HG02759 (cell line): ENCODE data around the gene ZNF701.
"Not testable (repeated sequence)": the region's sequence is repeated elsewhere in the genome, so short reads cannot be mapped to it uniquely, and the experiment has no call there.

Experiments
- ATAC-seq: cut with Tn5 transposase; IDR thresholded peaks from one replicate; pipeline ENCODE4 v1.9.1; 2021; ENCODE audit warnings: mild to moderate bottlenecking, moderate library complexity; ENCODE audit not compliant: unreplicated experiment

ZNF701 gene

DNA sequence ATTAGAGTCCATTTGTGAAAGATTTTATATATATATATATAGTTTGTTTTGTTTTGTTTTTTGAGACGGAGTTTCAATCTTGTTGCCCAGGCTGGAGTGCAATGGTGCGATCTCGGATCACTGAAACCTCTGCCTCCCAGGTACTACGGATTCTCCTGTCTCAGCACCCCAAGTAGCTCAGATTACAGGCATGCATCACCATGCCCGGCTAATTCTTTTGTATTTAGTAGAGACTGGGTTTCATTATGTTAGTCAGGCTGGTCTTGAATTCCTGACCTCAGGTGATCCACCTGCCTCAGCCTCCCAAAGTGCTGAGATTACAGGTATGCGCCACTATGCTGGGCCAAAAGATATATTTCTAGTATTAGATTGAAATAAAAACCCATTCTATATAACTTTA is 4.0 kb upstream of the ZNF701 start:
- ATAC-seq, result no peak

- ATAC-seq, result no peak
Measured at GRCh38 chr19:52566588-52566987, 3.5 kb upstream of the ZNF701 start.

- no peak for ATAC-seq
Measured at GRCh38 chr19:52567921-52568320, 2.2 kb upstream of the ZNF701 start.

DNA sequence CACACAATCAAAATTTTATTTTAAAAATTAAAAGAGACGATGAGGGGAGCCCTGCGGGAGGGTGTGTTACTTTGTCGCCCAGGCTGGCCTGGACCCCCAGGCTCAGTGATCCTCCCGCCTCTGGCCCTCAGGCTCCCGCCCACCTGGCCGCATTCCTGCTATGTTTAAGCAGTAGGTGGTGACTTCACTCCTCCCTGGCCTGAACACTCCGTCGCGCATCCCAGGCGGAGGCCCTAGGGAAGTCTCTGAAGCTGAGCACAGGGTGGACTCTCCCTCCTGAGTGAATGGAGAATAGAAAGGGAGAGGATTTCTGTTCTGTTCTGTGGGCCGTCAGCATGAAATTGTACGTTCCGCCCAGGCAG is 468 bp upstream of the ZNF701 start:
- ATAC-seq, result not testable (repeated sequence)

DNA sequence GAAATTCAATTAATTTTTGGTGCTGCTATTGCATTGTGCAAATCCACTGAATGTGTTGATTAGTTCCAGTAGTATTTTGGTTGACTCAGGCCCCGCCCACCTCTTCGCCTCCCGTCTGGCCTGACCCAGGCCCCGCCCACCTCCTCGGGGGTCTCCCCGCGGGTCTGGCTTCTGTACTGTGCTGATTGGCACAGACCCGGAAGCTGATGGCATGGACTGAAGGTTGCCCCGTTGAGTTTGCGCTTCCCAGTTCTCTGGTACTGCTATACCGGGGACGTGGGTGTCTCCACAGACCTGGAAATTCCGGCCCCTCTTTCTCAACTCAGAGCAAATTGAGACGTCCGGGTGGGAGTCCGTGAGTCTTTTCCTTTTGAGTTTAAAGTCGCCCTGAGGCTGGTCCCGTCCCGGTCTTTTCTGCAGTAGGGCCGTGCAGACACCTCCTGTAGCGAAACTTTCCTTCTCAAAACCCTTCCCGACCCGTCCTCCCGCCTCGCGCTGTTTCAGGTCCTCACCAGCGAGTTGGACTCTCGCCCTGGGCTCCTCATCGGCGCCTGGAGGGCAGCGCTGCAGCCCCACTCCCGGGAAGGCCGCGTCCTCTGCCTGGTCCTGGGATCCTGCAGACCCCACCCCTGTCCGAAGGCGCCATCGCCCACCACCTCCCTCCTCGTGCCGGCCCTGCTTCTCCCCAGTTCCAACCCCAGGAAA is 14.8 kb downstream of the ZNF701 start:
- ATAC-seq, result no peak

DNA sequence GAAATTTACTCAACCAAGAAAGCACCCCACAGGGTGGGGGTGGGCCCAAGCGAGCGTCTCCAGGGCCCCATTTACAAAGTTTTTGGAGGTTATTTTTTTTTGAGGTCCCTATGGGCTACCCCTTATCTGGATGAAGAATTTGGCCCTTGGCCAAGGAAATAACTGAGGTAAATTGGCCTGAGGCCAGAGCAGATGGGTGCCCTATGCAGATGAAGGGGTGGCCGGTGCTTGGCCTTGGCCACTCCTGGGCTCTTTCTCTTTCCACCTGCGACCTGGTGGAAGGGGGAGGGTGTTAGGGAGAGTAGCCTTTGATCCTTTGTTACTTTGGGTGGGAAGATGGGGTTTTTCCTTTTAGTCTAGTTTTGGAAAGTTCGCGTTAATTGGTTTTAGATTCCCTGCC is 15.5 kb downstream of the ZNF701 start:
- ATAC-seq, result no peak

DNA sequence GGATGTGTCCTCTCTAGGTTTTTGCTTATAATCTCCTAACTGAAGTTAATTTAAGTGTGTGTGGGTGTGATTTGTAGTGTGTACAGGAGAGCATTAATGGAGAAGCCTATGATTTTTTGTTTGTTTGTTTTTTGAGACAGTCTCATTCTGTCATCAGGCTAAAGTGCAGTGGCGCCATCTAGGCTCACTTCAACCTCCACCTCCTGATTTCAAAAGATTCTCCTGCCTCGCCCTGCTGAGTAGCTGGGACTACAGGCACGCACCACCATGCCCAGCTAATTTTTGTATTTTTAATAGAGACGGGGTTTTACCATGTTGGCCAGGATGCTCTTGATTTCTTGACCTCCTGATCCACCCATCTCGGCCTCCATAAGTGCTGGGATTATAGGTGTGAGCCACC is 20.6 kb downstream of the ZNF701 start:
- no peak for ATAC-seq

DNA sequence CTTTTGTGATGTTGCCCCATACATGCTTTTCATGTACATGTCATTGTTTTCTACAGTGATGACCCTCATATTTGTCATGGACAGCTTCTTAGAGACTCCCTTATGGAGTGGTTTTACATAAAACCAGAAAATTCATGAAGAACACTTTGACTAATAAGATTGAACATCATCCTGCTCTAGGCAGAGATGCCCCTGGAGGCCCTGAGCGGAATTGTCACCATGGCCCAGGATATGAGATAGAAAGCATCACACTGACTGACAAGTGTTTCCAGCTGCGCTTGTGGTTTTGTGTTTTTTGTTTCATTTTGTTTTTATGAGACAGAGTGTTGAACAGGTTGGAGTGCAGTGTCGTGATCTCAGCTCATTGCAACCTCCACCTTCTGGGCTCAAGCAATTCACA is 22.2 kb downstream of the ZNF701 start:
- ATAC-seq, result no peak

GRCh38 chr19:52593441-52593840 is 23.4 kb downstream of the ZNF701 start:
- ATAC-seq, result not testable (repeated sequence)

GRCh38 chr19:52599241-52599640 is 29.2 kb downstream of the ZNF701 start:
- no peak for ATAC-seq

GRCh38 chr19:52600639-52601024 is 30.5 kb downstream of the ZNF701 start:
- peak; percentile 29 for ATAC-seq

DNA sequence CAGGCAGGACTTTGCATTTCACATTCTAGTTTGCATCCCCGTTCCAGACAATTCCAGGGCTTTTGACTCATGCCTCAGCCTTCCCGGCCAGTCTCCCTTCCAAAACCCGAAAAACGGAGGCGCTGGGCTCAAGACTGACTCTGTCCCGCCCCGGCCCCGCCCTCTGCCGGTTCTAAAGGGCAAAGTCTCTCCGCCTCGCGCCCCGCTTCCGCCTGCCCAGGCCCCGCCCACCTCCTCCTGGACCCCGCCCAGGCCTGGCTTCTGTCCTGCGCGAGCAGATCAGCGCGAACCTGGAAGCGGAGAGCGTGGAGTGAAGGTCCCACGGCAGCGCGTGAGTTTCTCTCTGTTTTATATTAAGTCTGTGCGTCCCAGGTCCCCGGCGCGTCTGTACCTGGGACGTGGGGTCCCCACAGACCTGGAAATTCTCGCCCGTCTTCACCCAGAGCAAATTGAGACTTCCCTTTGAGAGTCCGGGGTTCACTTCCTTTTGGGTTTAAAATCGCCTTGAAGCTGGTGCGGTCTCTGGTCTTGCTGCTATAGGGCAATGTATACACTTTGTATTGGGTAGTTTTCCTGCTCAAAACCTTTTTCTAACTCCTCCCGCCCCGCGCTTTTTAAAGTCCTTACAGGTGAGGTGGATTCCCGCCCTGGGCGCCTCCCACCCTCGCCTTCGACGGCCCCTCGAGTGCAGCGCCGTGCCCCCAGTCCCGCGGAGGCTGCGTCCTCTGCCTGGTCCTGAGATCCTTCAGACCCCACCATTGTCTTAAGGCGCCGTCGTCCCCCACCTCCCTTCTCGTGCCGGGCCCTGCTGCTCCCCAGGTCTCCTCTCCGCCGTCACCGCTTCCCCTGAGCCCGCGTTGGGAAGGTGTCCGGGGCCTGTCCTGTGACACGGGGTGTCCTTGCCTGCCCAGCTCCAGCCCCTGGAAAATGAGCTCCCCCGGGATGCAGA is 31.2 kb downstream of the ZNF701 start:
- peak; percentile 96 for ATAC-seq

DNA sequence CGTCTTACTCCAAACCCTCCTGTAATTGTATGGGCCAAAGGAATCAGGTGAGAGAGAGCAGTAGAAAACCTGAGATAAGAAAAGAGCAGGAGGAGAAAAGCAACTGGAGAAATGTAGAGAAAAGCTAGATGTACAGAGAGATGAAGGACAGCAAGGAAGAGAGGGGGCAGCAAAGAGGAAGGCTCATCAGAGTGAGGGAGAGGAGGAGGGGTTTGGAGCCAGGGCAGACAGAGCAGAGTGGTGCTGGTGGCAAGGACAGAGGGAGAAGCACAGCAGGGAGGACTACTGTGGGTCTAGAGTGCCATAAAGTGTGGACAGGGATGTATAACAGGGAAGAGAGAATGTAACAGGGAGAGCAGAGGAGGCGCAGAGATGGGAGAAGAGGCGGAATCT is 31.9 kb downstream of the ZNF701 start:
- ATAC-seq, result not testable (repeated sequence)

DNA sequence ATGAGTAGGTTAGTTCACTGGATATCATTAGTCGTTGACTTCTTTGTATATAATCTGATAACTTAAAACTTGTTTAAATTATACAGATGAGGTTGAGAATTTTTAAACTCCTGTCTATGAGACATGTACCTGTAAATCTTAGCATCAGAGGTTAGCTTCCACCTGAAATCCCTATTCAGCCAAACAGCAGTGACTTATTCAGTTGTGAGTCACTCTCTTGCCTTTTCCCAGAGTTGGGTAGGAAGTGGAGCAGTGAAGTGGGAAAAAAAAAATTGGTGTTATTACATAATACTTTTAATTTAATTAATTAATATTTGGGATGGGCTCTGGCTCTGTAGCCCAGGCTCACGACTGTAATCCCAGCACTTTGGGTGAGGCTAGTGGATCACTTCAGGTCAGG is 32.9 kb downstream of the ZNF701 start:
- ATAC-seq, result no peak

- no peak for ATAC-seq
Measured at GRCh38 chr19:52603558-52604207, 33.6 kb downstream of the ZNF701 start.

DNA sequence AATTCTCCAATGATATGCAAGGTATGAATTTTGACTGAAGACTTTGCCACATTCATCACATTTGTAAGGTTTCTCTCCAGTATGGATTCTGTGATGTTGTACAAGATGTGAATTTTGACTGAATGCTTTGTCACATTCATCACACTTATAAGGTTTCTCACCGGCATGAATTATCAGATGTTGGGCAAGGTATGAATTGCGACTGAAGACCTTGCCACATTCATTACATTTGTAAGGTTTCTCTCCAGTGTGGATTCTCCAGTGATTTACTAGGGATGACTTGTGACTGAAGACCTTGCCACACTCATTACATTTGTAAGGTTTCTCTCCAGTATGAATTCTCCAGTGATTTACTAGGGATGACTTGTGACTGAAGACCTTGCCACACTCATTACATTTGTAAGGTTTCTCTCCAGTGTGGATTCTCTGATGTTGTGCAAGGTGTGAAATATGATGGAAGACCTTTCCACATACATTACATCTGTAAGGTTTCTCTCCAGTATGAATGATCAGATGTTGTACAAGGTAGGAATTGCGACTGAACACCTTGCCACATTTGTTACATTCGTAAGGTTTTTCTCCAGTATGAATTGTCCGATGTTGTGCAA is 43.3 kb downstream of the ZNF701 start:
- no peak for ATAC-seq

GRCh38 chr19:52621376-52621775 is 51.3 kb downstream of the ZNF701 start:
- ATAC-seq, result no peak

DNA sequence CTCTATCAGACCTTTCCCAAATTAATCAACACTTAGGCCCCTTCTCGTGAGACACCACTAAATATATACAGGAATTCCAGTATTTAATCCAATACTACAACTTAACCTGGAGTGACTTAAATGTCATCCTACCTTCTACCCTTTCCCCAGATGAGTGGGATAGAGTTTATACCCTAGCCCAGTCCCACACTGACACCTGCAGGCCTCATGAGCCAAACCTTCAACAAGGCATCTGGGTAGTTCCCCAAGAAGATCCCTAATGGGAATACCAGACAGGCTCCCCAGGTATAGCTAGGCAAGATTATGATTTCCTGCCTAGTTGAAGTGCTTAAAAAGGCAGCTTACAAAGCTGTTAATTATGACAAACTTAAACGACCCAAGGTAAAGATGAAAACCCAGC is 52.2 kb downstream of the ZNF701 start:
- no peak for ATAC-seq

DNA sequence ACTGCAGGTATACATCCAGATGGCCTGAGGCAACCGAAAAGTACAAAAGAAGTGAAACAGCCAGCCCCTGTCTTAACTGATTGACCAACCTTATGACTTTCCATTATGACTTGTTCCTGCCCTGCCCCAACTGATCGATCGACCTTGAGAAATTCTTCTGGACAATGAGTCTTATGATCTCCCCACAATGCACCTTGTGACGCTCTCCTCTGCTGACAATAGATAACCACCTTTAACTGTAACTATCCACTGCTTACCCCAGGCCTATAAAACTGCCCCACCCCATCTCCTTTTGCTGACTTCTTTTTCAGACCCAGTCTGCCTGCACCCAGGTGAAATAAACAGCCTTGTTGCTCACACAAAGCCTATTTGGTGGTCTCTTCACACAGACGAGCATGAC is 56.8 kb downstream of the ZNF701 start:
- ATAC-seq, result no peak

- not testable (repeated sequence) for ATAC-seq
Measured at GRCh38 chr19:52627441-52627840, 57.4 kb downstream of the ZNF701 start.
